ENCODE results near the gene TMPRSS2.

DNA sequence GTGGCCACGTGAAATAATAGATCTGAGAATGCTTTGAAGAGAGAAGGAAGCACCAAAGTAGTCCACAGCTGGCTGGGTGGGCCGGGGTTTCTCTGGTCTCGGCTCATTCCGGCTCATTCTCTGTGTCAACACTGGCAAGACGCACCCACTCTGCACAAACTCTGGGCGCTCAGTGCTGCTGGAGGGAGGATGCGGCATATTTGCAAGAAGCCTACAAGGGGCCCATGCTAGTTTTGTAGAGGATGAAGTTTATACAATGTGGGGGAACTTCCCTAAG lies 28.8 kb upstream of the TMPRSS2 start:
- TF ChIP-seq EZH2 (IDR thresholded peaks at IDR 0.05; ENCODE audit: borderline replicate concordance, insufficient read depth, low read depth, low read length, poor library complexity, severe bottlenecking): no peak
- TF ChIP-seq, protein P1, sequence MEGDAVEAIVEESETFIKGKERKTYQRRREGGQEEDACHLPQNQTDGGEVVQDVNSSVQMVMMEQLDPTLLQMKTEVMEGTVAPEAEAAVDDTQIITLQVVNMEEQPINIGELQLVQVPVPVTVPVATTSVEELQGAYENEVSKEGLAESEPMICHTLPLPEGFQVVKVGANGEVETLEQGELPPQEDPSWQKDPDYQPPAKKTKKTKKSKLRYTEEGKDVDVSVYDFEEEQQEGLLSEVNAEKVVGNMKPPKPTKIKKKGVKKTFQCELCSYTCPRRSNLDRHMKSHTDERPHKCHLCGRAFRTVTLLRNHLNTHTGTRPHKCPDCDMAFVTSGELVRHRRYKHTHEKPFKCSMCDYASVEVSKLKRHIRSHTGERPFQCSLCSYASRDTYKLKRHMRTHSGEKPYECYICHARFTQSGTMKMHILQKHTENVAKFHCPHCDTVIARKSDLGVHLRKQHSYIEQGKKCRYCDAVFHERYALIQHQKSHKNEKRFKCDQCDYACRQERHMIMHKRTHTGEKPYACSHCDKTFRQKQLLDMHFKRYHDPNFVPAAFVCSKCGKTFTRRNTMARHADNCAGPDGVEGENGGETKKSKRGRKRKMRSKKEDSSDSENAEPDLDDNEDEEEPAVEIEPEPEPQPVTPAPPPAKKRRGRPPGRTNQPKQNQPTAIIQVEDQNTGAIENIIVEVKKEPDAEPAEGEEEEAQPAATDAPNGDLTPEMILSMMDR (IDR thresholded peaks at IDR 0.05): no peak

All from B cell (primary cell).